PC-9 (cell line): ENCODE data around the gene CDC42. TPM values are rescaled to one million over a fixed set of nuclear protein-coding genes. Genes with fewer than 3 reads are reported as not detected.

ENCODE experiments used
- BruUV-seq: library from RNA; stranded (reverse); fragments of 400-500 nt; replicated peaks from 2 replicates; lab custom pipeline; 2021; lab: Mats Ljungman, UMichigan
- CTCF ChIA-PET: fragments of 300-600 bp; sonication (Branson Sonifier 250); formaldehyde crosslinking; loops from one replicate; lab custom pipeline; 2022; ENCODE audit warnings: antibody characterized with exemption; lab: Charles Lee
- POLR2A ChIA-PET: fragments of 300-600 bp; sonication (Branson Sonifier 250); formaldehyde crosslinking; loops from one replicate; lab custom pipeline; 2022; ENCODE audit warnings: antibody characterized with exemption; ENCODE audit not compliant: unreplicated experiment; lab: Charles Lee
- DNase-seq, 2 experiments: peaks; one replicate each; pipeline versions ENCODE4 v3.0.0 to v3.0.0-alpha.2; 2015 to 2022; ENCODE audit warnings: mixed read lengths in 1 of 2
- H2AFZ ChIP-seq: fragments of 200-600 bp; sonication (generic); 2 replicates; pipeline ENCODE4 v1.8.1; 2017; ENCODE audit warnings: antibody characterized with exemption
- H3F3A ChIP-seq: fragments of 200-600 bp; sonication (generic); 2 replicates; pipeline ENCODE4 v1.8.1; 2017; ENCODE audit warnings: antibody characterized with exemption, mild to moderate bottlenecking, low read depth; ENCODE audit not compliant: insufficient read depth
- H3K27ac ChIP-seq: fragments of 200-600 bp; sonication (generic); 2 replicates; pipeline ENCODE4 v1.6.1; 2016; ENCODE audit warnings: mixed run types
- H3K27me3 ChIP-seq: fragments of 200-600 bp; sonication (generic); 2 replicates; pipeline ENCODE4 v1.6.1; 2016; ENCODE audit warnings: low read depth, mixed run types; ENCODE audit not compliant: insufficient read depth
- H3K36me3 ChIP-seq: fragments of 200-600 bp; sonication (generic); 2 replicates; pipeline ENCODE4 v1.6.1; 2016; ENCODE audit warnings: low read depth, mixed run types
- H3K4me1 ChIP-seq: fragments of 200-600 bp; sonication (generic); replicated peaks from 2 replicates; pipeline ENCODE4 v1.6.1; 2016; ENCODE audit warnings: mixed run types; ENCODE audit not compliant: insufficient read depth
- H3K4me2 ChIP-seq: fragments of 200-600 bp; sonication (generic); 2 replicates; pipeline ENCODE4 v1.6.1; 2017; ENCODE audit warnings: mixed run types
- H3K4me3 ChIP-seq: fragments of 200-600 bp; sonication (generic); 2 replicates; pipeline ENCODE4 v1.6.1; 2016; ENCODE audit warnings: mixed run types
- H3K79me2 ChIP-seq: fragments of 200-600 bp; sonication (generic); 2 replicates; pipeline ENCODE4 v1.6.1; 2017; ENCODE audit warnings: low read depth, mixed run types
- H3K9me2 ChIP-seq: fragments of 200-600 bp; sonication (generic); 2 replicates; pipeline ENCODE4 v1.8.1; 2017; ENCODE audit warnings: mild to moderate bottlenecking; ENCODE audit not compliant: insufficient read depth
- H3K9me3 ChIP-seq: fragments of 200-600 bp; sonication (generic); 2 replicates; pipeline ENCODE4 v1.8.1; 2016; ENCODE audit warnings: low read depth; ENCODE audit not compliant: insufficient read depth
- H4K20me1 ChIP-seq: fragments of 200-600 bp; sonication (generic); 2 replicates; pipeline ENCODE4 v1.8.1; 2017; ENCODE audit not compliant: insufficient read depth
- EZH2 ChIP-seq: fragments of 200-600 bp; sonication (generic); IDR thresholded peaks from 2 replicates; pipeline ENCODE4 v1.8.0; 2017; ENCODE audit warnings: antibody characterized with exemption, low read depth
- intact Hi-C: fragments of 100-400 bp; cut with micrococcal nuclease; formaldehyde crosslinking; loops from one replicate; pipeline ENCODE4 v1.10.0; 2022; ENCODE audit not compliant: unreplicated experiment
- total RNA-seq: library from RNA; stranded (reverse); gene quantifications from 2 replicates; pipeline ENCODE4 v1.2.3, GENCODE V29; 2021
- TF ChIP-seq, protein P1 (sequence below): fragments of 200-600 bp; sonication (generic); conservative IDR thresholded peaks from 2 replicates; pipeline ENCODE4 v1.6.1; 2017; ENCODE audit warnings: mixed run types, antibody characterized with exemption, mild to moderate bottlenecking, moderate library complexity

Gene CDC42
- total RNA-seq, 1 experiment from 2014 or later, result 183 TPM

DNA sequence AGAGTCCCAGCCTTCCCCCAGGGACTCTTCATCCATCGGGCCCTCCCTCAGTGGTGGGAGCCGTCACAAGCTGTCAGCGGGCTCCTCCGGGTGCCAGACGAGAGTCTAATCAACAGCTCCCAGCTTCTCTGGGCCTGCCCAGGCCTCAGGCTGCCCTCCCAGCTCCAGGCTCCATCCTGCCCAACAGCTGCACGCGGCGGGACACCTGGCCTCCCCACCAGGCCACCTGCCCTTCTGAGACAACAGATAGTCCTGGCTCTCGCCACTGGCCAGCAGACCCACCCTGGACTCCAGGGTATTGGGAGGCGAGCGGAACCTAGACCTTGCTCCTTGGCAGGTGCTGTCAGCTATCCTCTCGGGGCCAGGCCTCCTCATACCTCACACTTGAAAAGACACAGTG is 87.3 kb downstream of the CDC42 start:
- no peaks in the 10 kb centered on the region for H3F3A ChIP-seq
- no TSS peak for BruUV-seq
- no peak for DNase-seq
- TF ChIP-seq, protein P1, sequence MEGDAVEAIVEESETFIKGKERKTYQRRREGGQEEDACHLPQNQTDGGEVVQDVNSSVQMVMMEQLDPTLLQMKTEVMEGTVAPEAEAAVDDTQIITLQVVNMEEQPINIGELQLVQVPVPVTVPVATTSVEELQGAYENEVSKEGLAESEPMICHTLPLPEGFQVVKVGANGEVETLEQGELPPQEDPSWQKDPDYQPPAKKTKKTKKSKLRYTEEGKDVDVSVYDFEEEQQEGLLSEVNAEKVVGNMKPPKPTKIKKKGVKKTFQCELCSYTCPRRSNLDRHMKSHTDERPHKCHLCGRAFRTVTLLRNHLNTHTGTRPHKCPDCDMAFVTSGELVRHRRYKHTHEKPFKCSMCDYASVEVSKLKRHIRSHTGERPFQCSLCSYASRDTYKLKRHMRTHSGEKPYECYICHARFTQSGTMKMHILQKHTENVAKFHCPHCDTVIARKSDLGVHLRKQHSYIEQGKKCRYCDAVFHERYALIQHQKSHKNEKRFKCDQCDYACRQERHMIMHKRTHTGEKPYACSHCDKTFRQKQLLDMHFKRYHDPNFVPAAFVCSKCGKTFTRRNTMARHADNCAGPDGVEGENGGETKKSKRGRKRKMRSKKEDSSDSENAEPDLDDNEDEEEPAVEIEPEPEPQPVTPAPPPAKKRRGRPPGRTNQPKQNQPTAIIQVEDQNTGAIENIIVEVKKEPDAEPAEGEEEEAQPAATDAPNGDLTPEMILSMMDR, result no peak
- no peak for TF ChIP-seq EZH2
- intact Hi-C loops, result loop anchor here (10.0 kb wide), 1 partner anchor 505 kb away; the partner anchor contains the start of gene C1QC
- ChIA-PET CTCF (interaction anchor here (1.0 kb wide), 1 partner anchor 7 kb away, joined by 3 read pairs; no protein-coding TSS in a partner anchor), POLR2A (interaction anchor here (0.6 kb wide), 1 partner anchor 21 kb away, joined by 3 read pairs; no protein-coding TSS in a partner anchor)
- H4K20me1 ChIP-seq, result no peaks in the 10 kb centered on the region
- H2AFZ ChIP-seq, result no peak overlapping the region
- no peak overlapping the region for H3K4me3 ChIP-seq
- no peaks in the 10 kb centered on the region for H3K27me3 ChIP-seq
- peaks cover 22% of the 10 kb centered on the region for H3K4me1 ChIP-seq
- no peaks in the 10 kb centered on the region for H3K9me3 ChIP-seq
- no peaks in the 10 kb centered on the region for H3K36me3 ChIP-seq
- no peak overlapping the region for H3K27ac ChIP-seq
- no peaks in the 10 kb centered on the region for H3K79me2 ChIP-seq
- no peak overlapping the region for H3K4me2 ChIP-seq
- no peaks in the 10 kb centered on the region for H3K9me2 ChIP-seq

Other genes with a start within 250 kb of the CDC42 start
- gene LDLRAD2, start 240.4 kb upstream of the CDC42 start, total RNA-seq, result not detected in 2 replicates
- 126 and 157 TPM in 2 replicates for gene HSPG2, start 115.4 kb upstream of the CDC42 start, total RNA-seq
- not detected in 2 replicates for gene CELA3B, start 75.7 kb upstream of the CDC42 start, total RNA-seq
- not detected in 2 replicates for gene CELA3A, start 51.1 kb upstream of the CDC42 start, total RNA-seq
- gene WNT4, start 90.4 kb downstream of the CDC42 start, total RNA-seq, result 0.78 and 0.83 TPM in 2 replicates